ENCODE results near the gene OMG. TPM values are rescaled to one million over a fixed set of nuclear protein-coding genes. Genes with fewer than 3 reads are reported as not detected.

The OMG gene
- total and polyA plus RNA-seq, 2 donors (not counting 1 experiment from before 2014, with no cell fraction given), result 0.39 to 1.7 TPM

GRCh38 chr17:31318851-31319661 lies 22.0 kb upstream of the OMG start:
- H3K9me3 Mint-ChIP-seq (ENCODE audit: insufficient read depth), result no peaks in the 10 kb centered on the region
- no peak for TF ChIP-seq CTCF (IDR thresholded peaks at IDR 0.05)
- no peak for TF ChIP-seq EZH2 (IDR thresholded peaks at IDR 0.05; ENCODE audit: borderline replicate concordance, insufficient read depth, low read depth, low read length, poor library complexity, severe bottlenecking)
- ATAC-seq (ENCODE audit: low read depth) (peak; percentile 53), DNase-seq (peak; percentile 85)
- Histone ChIP-seq H2AFZ (ENCODE audit: insufficient read depth, low read depth, low read length, poor library complexity, severe bottlenecking) (peak overlapping the region; percentile 50), H3K4me1 (ENCODE audit: control insufficient read depth in 2 of 2, insufficient read depth in 2 of 2, low read length in 2 of 2) (peaks cover 35 to 55% of the 10 kb centered on the region in 2 donors), H3K9me3 (ENCODE audit: control extremely low read depth in 1 of 3, control insufficient read depth in 2 of 3, insufficient read depth in 1 of 3, low read length in 2 of 3) (no peaks in the 10 kb centered on the region), H3K36me3 (replicated peaks in 1 of 2; ENCODE audit: control extremely low read depth in 1 of 2, control insufficient read depth in 1 of 2, extremely low read depth in 1 of 2, insufficient read depth in 2 of 2, low read length in 1 of 2) (peaks cover 0 to 5% of the 10 kb centered on the region in 2 experiments), H3K27me3 (replicated peaks in 1 of 4; ENCODE audit: control extremely low read depth in 1 of 4, control insufficient read depth in 3 of 4, insufficient read depth in 4 of 4, low read length in 3 of 4) (no peaks in the 10 kb centered on the region), H3K27ac (ENCODE audit: low read length in 2 of 2) (peak overlapping the region; percentile 74 to 91), H4K20me1 (ENCODE audit: control insufficient read depth, insufficient read depth, low read length, poor library complexity, severe bottlenecking) (no peaks in the 10 kb centered on the region), H3K79me2 (ENCODE audit: control insufficient read depth, insufficient read depth, low read length) (peaks cover 73% of the 10 kb centered on the region), H3K4me2 (replicated peaks; ENCODE audit: low read depth, low read length, poor library complexity, severe bottlenecking) (peak overlapping the region; percentile 79), H3K9ac (ENCODE audit: low read length) (peak overlapping the region; percentile 76), H3K4me3 (ENCODE audit: control extremely low read depth in 1 of 5, extremely low read depth in 1 of 5, insufficient read depth in 1 of 5, low read depth in 2 of 5, low read length in 4 of 5) (peak overlapping the region; percentile 46 to 98 (median 69))
- peaks cover 58% of the 10 kb centered on the region for H3K4me1 Mint-ChIP-seq
- H3K27me3 Mint-ChIP-seq, result no peaks in the 10 kb centered on the region
- intact Hi-C loops (cut with micrococcal nuclease), result loop anchor here (1.0 to 10.0 kb wide), 3 partner anchors 10 to 566 kb away; partner anchors contain the start of gene NF1
- POLR2A ChIA-PET, result interaction anchor here (0.5 to 2.1 kb wide), 6 partner anchors 8 to 496 kb away, joined by 3 to 8 read pairs (median 6); no protein-coding TSS in a partner anchor
- CTCF ChIA-PET, result interaction anchor here (0.7 to 3.1 kb wide), 16 partner anchors 11 to 216 kb away, joined by 3 to 22 read pairs (median 4); no protein-coding TSS in a partner anchor
- peak overlapping the region; percentile 89 for H3K4me3 Mint-ChIP-seq
- WGBS (ENCODE audit: insufficient coverage), result 6% methylated on average over 2 of the region's 5 CpGs
- H3K27ac Mint-ChIP-seq, result peak overlapping the region; percentile 96

All from B cell (primary cell).